GF-D8 (cell line): ENCODE measurements around the gene ATAD2B.

ENCODE experiments used
- DNase-seq: peaks from one replicate; lab custom pipeline; 2025; lab: John Stamatoyannopoulos, UW

Gene ATAD2B

DNA sequence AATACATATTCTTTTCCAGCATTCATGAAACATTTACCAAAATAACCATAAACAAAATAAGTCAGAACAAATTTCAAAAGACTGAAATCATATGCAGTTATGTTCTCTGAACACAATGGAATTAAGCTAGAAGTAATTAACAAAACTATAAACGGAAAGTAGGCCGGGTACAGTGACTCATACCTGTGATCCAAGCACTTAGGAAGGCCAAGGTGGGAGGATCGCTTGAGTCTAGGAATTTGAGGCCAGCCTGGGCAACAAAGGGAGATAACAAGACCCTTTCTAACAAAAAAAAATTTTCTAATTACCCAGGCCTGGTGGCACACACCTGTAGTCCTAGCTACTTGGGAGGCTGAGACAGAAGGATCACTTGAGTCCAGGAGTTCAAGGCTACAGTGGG, 14.9 kb downstream of the ATAD2B start:
- no peak for DNase-seq

DNA sequence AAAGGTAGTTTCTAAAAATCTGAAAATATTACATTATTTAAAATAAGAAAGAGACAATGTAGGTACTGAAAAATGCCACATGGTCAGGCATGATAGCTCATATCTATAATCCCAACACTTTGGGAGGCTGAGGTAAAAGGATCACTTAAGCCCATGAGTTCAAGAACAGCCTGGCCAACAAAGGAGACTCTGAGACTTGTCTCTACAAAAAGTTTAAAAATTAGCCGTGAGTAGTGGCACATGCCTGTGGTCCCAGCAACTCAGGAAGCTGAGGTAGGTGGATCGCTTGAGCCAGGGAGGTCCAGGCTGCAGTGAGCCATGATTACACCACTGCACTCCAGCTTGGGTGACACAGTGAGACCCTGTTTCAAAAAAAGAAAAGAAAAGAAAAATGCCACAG, 21.8 kb downstream of the ATAD2B start:
- peak; percentile 19 for DNase-seq

DNA sequence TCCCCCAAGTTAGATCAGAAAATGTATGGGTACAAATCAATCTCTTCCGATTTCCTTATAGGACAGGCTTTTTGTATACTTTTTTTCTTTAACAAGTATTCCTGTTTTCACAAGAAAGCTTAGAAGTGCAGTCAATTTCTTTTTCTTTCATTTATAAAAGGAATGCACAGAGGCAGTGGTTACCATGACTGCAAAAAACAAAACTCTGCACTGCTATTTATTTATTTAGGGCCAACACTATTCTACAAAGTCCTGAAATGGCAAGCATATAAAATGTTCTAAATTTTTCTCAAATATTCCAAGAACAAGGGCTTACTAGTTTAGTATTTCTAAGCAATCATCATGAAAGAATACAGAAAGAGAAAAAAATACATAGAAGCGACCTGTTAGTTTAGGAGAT, 22.2 kb downstream of the ATAD2B start:
- DNase-seq, result no peak

DNA sequence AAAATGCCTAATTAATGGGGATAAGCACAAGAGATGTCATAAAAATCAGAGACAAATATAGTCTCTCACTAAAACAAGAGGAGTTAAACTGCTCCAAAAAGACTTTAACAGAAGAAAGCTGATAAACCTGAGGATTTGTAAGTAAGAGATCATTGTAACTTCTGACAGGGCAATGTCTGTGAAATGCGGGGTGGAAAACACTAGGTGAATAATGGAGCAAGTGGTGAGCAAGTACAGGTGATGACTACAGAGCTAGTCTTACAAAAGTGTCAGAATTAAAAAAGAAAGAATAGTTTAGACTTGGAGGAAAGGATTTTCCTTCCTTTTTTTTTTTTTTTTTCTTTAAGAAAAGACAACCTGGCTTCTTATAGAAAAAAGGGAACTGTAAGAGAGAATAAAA, 22.7 kb downstream of the ATAD2B start:
- DNase-seq, result no peak

- no peak for DNase-seq
These were observed 23.9 kb downstream of the ATAD2B start for GRCh38 chr2:23903034-23903433.

DNA sequence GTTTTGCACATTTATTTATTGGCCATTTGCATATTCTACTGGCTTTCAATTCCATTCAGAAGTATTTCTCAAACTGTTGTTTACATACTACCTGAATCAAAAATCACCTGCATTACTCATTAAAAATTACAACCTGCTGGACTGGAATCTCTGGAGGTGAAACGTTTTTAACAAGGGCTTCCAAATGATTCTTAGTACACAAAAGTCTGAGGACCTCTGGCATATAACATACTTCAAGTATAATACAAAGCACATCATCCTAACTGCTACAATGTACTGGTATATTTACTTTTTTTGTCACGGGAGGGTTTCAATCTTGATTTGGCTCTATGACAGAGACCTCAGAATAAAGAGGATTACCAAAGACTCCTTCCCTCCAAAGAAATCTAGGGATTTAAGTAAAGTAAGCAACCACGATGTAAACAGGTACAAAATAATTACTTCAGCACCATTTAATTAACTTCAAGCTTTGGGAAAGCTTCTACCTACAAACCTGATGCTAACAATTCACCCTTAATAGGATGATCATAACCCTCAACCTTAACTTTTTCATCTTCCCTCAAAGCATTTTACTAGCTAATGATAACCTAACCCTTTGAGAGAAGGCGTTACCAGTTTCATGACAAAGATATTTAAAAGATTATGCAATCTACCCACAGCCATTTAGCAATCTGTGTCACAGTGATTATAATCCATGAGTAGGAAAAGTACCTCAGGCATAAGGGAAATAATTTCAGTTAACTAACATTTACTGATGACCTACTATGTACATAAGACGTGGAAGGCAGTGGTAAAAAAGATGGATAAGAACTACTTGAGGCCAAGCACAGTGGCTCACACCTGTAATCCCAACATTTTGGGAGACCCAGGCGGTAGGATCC, 24.7 kb downstream of the ATAD2B start:
- peak; percentile 48 for DNase-seq

- DNase-seq, result no peak
These were observed 26.2 kb downstream of the ATAD2B start for GRCh38 chr2:23900541-23901322.

- no peak for DNase-seq
These were observed 26.8 kb downstream of the ATAD2B start for GRCh38 chr2:23900133-23900532.

GRCh38 chr2:23871206-23871605, 55.7 kb downstream of the ATAD2B start:
- no peak for DNase-seq

DNA sequence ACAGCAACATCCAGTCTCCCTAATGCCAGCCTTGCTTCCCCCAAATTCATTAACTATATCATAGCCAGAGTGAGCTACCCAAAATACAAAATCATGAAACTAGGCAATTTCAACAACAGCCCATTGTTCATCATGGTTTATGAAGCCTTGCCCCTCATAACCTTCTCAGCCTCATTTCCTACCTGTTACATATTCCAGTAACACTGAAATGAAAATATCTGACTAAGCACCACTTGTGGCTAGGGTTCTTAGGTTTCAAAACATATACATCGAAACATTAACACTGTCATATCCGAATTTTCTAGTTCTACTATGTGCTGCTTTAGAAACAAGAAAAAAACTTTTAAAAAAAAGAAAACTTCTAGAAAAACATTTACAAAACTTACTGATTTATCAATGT, 59.5 kb downstream of the ATAD2B start:
- DNase-seq, result no peak

DNA sequence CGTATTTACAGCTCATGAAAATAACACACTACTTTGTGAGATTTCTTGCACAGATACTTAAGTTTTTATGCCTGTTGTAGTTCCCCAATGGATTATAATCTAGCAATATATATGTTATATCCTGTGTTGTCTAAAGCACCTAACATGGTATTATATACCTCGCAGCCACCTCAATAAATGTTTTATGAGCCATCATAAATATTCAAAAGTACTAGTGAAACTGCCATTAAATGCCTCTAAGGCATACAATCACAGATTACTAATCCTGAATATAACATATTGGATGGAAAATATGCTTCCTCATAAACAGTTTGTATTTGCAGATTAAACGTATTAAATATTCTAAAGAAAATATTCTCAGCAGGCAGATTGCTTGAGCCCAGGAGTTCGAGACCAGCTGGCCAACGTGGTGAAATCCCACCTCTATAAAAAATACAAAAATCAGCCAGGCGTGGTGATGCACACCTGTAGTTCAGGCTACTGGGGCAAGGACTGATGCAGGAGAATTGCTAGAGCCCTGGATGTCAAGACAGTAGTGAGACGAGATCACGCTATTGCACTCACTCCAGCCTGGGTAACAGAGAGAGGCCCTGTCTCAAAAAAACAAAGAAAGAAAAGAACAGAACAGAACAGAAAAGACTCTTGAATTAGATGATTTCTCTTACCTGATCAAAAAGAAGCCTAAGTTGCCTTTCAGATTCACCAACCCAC, 64.1 kb downstream of the ATAD2B start:
- DNase-seq, result no peak

GRCh38 chr2:23861952-23862351, 65.0 kb downstream of the ATAD2B start:
- DNase-seq, result no peak

- no peak for DNase-seq
These were observed 66.9 kb downstream of the ATAD2B start for GRCh38 chr2:23859983-23860382.

- no peak for DNase-seq
These were observed 67.7 kb downstream of the ATAD2B start for GRCh38 chr2:23859234-23859633.

- no peak for DNase-seq
These were observed 76.2 kb downstream of the ATAD2B start for GRCh38 chr2:23850564-23851256.

DNA sequence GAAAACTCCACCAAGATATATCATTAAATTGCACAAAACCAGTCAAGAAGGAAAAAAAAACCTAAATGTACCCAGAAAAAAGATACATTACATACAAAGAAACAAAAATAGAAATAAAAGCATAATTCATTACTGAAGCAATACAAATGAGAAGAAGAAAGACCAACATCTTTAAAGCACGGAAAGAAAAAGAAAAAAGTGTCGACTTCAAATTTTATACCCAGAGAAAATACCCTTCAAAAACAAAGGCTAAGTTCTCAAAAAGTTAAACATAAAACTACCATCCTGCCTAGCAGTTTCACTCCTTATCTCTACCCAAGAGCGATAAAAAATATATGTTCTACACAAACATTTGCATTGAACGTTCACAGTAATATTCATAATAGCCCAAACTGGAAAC, 82.0 kb downstream of the ATAD2B start:
- DNase-seq, result no peak

- no peak for DNase-seq
These were observed 83.6 kb downstream of the ATAD2B start for GRCh38 chr2:23843051-23843976.

GRCh38 chr2:23839919-23840578, 86.9 kb downstream of the ATAD2B start:
- DNase-seq, result no peak

DNA sequence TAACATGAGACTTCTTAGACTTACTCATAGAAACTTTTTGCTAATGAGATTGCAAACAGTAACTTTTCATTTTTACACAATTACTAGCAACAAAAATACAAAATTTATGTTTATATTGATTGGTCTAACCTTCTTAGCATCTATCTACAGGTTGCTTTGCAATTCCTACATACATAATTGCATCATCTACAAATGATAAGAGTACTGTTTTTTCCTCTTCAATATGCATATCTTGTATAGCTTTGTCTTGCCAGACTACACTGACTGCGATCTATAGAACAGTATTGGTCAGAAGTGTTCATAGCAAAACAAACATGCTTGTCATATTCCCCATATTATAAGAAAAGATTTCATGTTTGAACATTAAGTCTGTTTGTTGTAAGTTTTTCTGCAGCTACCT, 87.9 kb downstream of the ATAD2B start:
- no peak for DNase-seq

DNA sequence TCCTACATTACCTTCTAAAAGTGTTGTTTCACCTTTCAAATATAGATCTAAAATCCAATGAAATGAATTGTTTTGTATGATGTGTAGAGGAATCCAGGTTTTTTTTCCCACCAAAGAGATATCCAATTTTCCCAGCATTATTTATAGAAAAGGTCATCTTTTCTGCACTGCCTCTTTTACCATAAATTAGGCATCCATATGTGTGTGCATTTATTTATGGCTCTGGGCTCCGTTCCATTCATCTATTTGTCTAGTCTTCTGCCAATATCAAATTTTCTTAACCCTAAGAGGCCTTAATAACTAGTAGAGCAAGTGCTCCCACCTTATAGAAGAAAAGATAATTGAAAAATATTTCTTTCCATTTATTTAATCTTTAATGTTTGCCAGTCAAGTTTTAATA, 88.3 kb downstream of the ATAD2B start:
- no peak for DNase-seq
